Hepatocyte (in vitro differentiated cells): Measurements from ENCODE around the gene PABPC1L.

Source experiments
- CTCF ChIP-seq: fragments of 200-600 bp; sonication (generic); IDR thresholded peaks from 2 replicates; pipeline ENCODE4 v1.5.1; 2016; ENCODE audit warnings: antibody characterized with exemption, mild to moderate bottlenecking; ENCODE audit not compliant: poor library complexity
- EZH2 ChIP-seq: fragments of 200-600 bp; sonication (generic); IDR thresholded peaks from 2 replicates; pipeline ENCODE4 v1.6.1; 2016; ENCODE audit warnings: antibody characterized with exemption, mild to moderate bottlenecking, borderline replicate concordance
- EZH2phosphoT487 ChIP-seq: fragments of 200-600 bp; sonication (generic); IDR thresholded peaks from one replicate; pipeline ENCODE4 v1.6.1; 2018; ENCODE audit warnings: antibody characterized with exemption, mild to moderate bottlenecking, low read depth, moderate library complexity; ENCODE audit not compliant: unreplicated experiment, severe bottlenecking

- TF ChIP-seq CTCF (no peak), EZH2 (no peak), EZH2phosphoT487 (no peak)
Measured at GRCh38 chr20:44942264-44942973, 32.6 kb downstream of the PABPC1L start.
